A549 (cell line): ENCODE data around the gene CDK18. TPM values are rescaled to one million over a fixed set of nuclear protein-coding genes. Genes with fewer than 3 reads are reported as not detected.
"Not testable (repeated sequence)": the region's sequence is repeated elsewhere in the genome, so short reads cannot be mapped to it uniquely, and the experiment has no call there.

Experiments
- ATAC-seq, 2 experiments: fragments of 200-7000 bp in 1 of 2; fragments of >200 bp in 1 of 2; cut with Nextera tagmentation in 1 of 2; cut with Tn5 transposase in 1 of 2; 3 replicates each; pipeline versions ENCODE4 v1.8.0 to v1.9.1; 2018 to 2020; ENCODE audit warnings: mild to moderate bottlenecking in 1 of 2, moderate library complexity in 1 of 2
- CTCF ChIA-PET: fragments of 300-600 bp; sonication (Branson Sonifier 250); formaldehyde crosslinking; extraction: SDS; loops from one replicate; lab custom pipeline; 2021; ENCODE audit warnings: antibody characterized with exemption, inconsistent platforms; lab: Yijun Ruan, JAX
- POLR2A ChIA-PET: fragments of 350-600 bp; formaldehyde crosslinking; extraction: SDS; loops from one replicate; lab custom pipeline; 2021; ENCODE audit warnings: antibody characterized with exemption, inconsistent platforms; lab: Yijun Ruan, JAX
- DNase-seq, 2 experiments: peaks; one replicate each; pipeline versions ENCODE4 v3.0.0 to v3.0.0-alpha.2; 2011 to 2016; ENCODE audit warnings: low read depth in 1 of 2, low spot score in 1 of 2
- FAIRE-seq: peaks from 2 replicates; lab custom pipeline; 2011; peaks lifted over from hg19 to GRCh38; lab: Jason Lieb, UNC
- H3K27ac ChIP-seq, 2 experiments: fragments of >200 bp; sonication (Bioruptor Twin); formaldehyde crosslinking; 3 replicates each; pipeline ENCODE4 v1.5.1; 2016 to 2017
- H3K4me1 ChIP-seq: fragments of >200 bp; sonication (Bioruptor Twin); formaldehyde crosslinking; 3 replicates; pipeline ENCODE4 v1.6.1; 2016
- H3K4me2 ChIP-seq: fragments of >200 bp; sonication (Bioruptor Twin); formaldehyde crosslinking; 3 replicates; pipeline ENCODE4 v1.6.1; 2016
- H3K4me3 ChIP-seq: fragments of >200 bp; sonication (Bioruptor Twin); formaldehyde crosslinking; 3 replicates; pipeline ENCODE4 v1.5.1; 2016
- H3K9me3 ChIP-seq: fragments of >200 bp; sonication (Bioruptor Twin); formaldehyde crosslinking; 3 replicates; pipeline ENCODE4 v1.6.1; 2016
- CBX2 ChIP-seq: fragments of 200-600 bp; sonication (generic); IDR thresholded peaks from 2 replicates; pipeline ENCODE4 v1.6.1; 2016; ENCODE audit warnings: low read depth, mild to moderate bottlenecking, borderline replicate concordance
- FOSB ChIP-seq: fragments of 250-450 bp; sonication (Bioruptor Pico); IDR thresholded peaks from 2 replicates; pipeline ENCODE4 v1.5.0; 2020; ENCODE audit warnings: mild to moderate bottlenecking, moderate library complexity
- FOSL2 ChIP-seq, 2 experiments: fragments of 450-650 bp in 1 of 2; fragments of >200 bp in 1 of 2; sonication (Bioruptor Twin) in 1 of 2; formaldehyde crosslinking; IDR thresholded peaks; 2 replicates each; pipeline versions ENCODE4 v1.5.0 to v1.6.1; 2016 to 2020; ENCODE audit warnings: mild to moderate bottlenecking in 1 of 2, moderate library complexity in 1 of 2
- HDAC2 ChIP-seq: fragments of 200-600 bp; sonication (generic); IDR thresholded peaks from 2 replicates; pipeline ENCODE4 v1.6.1; 2016
- HES2 ChIP-seq: fragments of >200 bp; sonication (Bioruptor Twin); formaldehyde crosslinking; IDR thresholded peaks from 2 replicates; pipeline ENCODE4 v1.6.1; 2016
- HEYL ChIP-seq: fragments of 250-450 bp; sonication (Bioruptor Pico); IDR thresholded peaks from 2 replicates; pipeline ENCODE4 v1.8.0; 2021; ENCODE audit warnings: mild to moderate bottlenecking, moderate library complexity
- HMGXB4 ChIP-seq: fragments of 250-450 bp; sonication (Bioruptor Pico); IDR thresholded peaks from 2 replicates; pipeline ENCODE4 v1.5.0; 2021; ENCODE audit warnings: mild to moderate bottlenecking, moderate library complexity, borderline replicate concordance
- HOXB13 ChIP-seq: fragments of 250-450 bp; sonication (Bioruptor Pico); IDR thresholded peaks from 2 replicates; pipeline ENCODE4 v1.5.0; 2020; ENCODE audit warnings: low read depth, mild to moderate bottlenecking, moderate library complexity
- JUNB ChIP-seq: fragments of >200 bp; sonication (Bioruptor Twin); formaldehyde crosslinking; IDR thresholded peaks from 2 replicates; pipeline ENCODE4 v1.6.1; 2016
- MAZ ChIP-seq: fragments of 150-350 bp; IDR thresholded peaks from 2 replicates; pipeline ENCODE4 v1.6.1; 2014; ENCODE audit warnings: antibody characterized with exemption, low read depth, low read length, borderline replicate concordance
- PBX3 ChIP-seq: IDR thresholded peaks from 2 replicates; pipeline ENCODE4 v1.6.1; 2012
- POLR2AphosphoS2 ChIP-seq: conservative IDR thresholded peaks from 2 replicates; pipeline ENCODE4 v1.6.1; 2012; ENCODE audit warnings: low read length, improper control_type of control experiment, inconsistent platforms
- RAD21 ChIP-seq, 2 experiments: fragments of >200 bp in 1 of 2; sonication (Bioruptor Twin) in 1 of 2; formaldehyde crosslinking in 1 of 2; IDR thresholded peaks in 1 of 2; conservative IDR thresholded peaks in 1 of 2; 2 replicates in 1 of 2; 3 replicates in 1 of 2; pipeline ENCODE4 v1.6.1; 2012 to 2018; ENCODE audit warnings: inconsistent platforms in 1 of 2
- TFCP2L1 ChIP-seq: fragments of 250-450 bp; sonication (Bioruptor Pico); IDR thresholded peaks from 2 replicates; pipeline ENCODE4 v1.5.0; 2021; ENCODE audit warnings: mild to moderate bottlenecking
- ZSCAN20 ChIP-seq: fragments of 250-450 bp; sonication (Bioruptor Pico); IDR thresholded peaks from 2 replicates; pipeline ENCODE4 v1.8.0; 2022; ENCODE audit warnings: mild to moderate bottlenecking, moderate library complexity
- WGBS: methylation state at CpG from one replicate; pipeline ENCODE4 v1.1.6; 2017; ENCODE audit errors: missing lambda C conversion rate; 5-methylcytosine and 5-hydroxymethylcytosine counted together
- polyA plus RNA-seq, 4 experiments: library from polyadenylated mRNA; depleted of rRNA in 3 of 4; stranded (reverse); fragments of >200 nt; fragmentation: RNase III in 1 of 4; extraction: RNeasy Plus Mini Kit Qiagen cat#74134 plus additional on column Dnase treatment in 1 of 4; gene quantifications; 2 replicates in 3 of 4; 3 replicates in 1 of 4; pipeline ENCODE4 v1.2.3, GENCODE V29; 2011 to 2017

CDK18 gene
- polyA plus RNA-seq, 2 of the 4 experiments (the other 2 are of a cell fraction), result 0.75 to 2.0 TPM

- Histone ChIP-seq H3K9me3 (peaks cover 22% of the 10 kb centered on the region), H3K4me3 (no peak overlapping the region), H3K27ac (peak overlapping the region; percentile 21 to 66; a peak in 4 of 6 replicates), H3K4me2 (peak overlapping the region; percentile 60; the same call in 2 of the 3 replicates), H3K4me1 (peaks cover 17% of the 10 kb centered on the region)
- ChIA-PET CTCF (interaction anchor here (1.3 to 26.5 kb wide), 6 partner anchors 8 to 80 kb away, joined by 3 to 560 read pairs (median 12); no protein-coding TSS in a partner anchor), POLR2A (interaction anchor here (1.1 kb wide), 1 partner anchor 155 kb away, joined by 3 read pairs; the partner anchor contains the start of gene ELK4)
- 60% methylated on average over 4 of the region's 6 CpGs for WGBS
- no peak for DNase-seq
- ATAC-seq, result peak; percentile 47 to 56
- FAIRE-seq, result no peak
- TF ChIP-seq MAZ (no peak), HOXB13 (CRISPR knock-in tag) (no peak), FOSB (CRISPR knock-in tag) (no peak), HDAC2 (no peak), TFCP2L1 (CRISPR knock-in tag) (no peak), PBX3 (no peak), HEYL (CRISPR knock-in tag) (no peak), POLR2AphosphoS2 (no peak), HMGXB4 (CRISPR knock-in tag) (no peak)
Observed at GRCh38 chr1:205477121-205477758, 27.2 kb upstream of the CDK18 start.

- FAIRE-seq (peak; percentile 49), DNase-seq (peak; percentile 52 to 84), ATAC-seq (peak; percentile 49 to 84)
- Histone ChIP-seq H3K27ac (peak overlapping the region; percentile 58 to 66; a peak in 4 of 6 replicates), H3K4me3 (no peak overlapping the region), H3K9me3 (peaks cover 22% of the 10 kb centered on the region), H3K4me1 (peaks cover 17% of the 10 kb centered on the region), H3K4me2 (peak overlapping the region; percentile 60)
- ChIA-PET POLR2A (interaction anchor here (1.1 kb wide), 1 partner anchor 154 kb away, joined by 3 read pairs; the partner anchor contains the start of gene ELK4), CTCF (interaction anchor here (0.8 to 26.5 kb wide), 12 partner anchors 8 to 152 kb away, joined by 3 to 560 read pairs (median 4); no protein-coding TSS in a partner anchor)
- TF ChIP-seq HES2 (no peak), CBX2 (no peak), ZSCAN20 (CRISPR knock-in tag) (no peak), FOSB (CRISPR knock-in tag) (no peak), HMGXB4 (CRISPR knock-in tag) (no peak), FOSL2 (IDR thresholded peaks at IDR 0.05) (no peak), FOSL2 (CRISPR knock-in tag; IDR thresholded peaks at IDR 0.05) (no peak), RAD21 (conservative IDR thresholded peaks at IDR 0.05 in 1 of 2, IDR thresholded peaks at IDR 0.05 in 1 of 2) (no peak), JUNB (no peak)
- WGBS, result 47% methylated on average over 12 of the region's 12 CpGs
Observed at GRCh38 chr1:205477759-205478247, 26.7 kb upstream of the CDK18 start.

GRCh38 chr1:205478985-205479384 is 25.5 kb upstream of the CDK18 start:
- ATAC-seq, FAIRE-seq, H3K4me3 ChIP-seq, H3K4me2 ChIP-seq, POLR2A ChIA-PET, DNase-seq: not testable (repeated sequence)
- H3K9me3 ChIP-seq, result peaks cover 22% of the 10 kb centered on the region
- CTCF ChIA-PET, result interaction anchor here (1.2 to 26.5 kb wide), 8 partner anchors 7 to 143 kb away, joined by 3 to 560 read pairs (median 12); no protein-coding TSS in a partner anchor
- H3K4me1 ChIP-seq, result peaks cover 17% of the 10 kb centered on the region
- 75% methylated on average over 2 of the region's 2 CpGs for WGBS
- peak overlapping the region in 1 of 2 experiments; percentile 66; a peak in 2 of 6 replicates for H3K27ac ChIP-seq
